IMR-90 (cell line): Measurements from ENCODE around the gene KCNIP3. TPM values are rescaled to one million over a fixed set of nuclear protein-coding genes. Genes with fewer than 3 reads are reported as not detected.

Experiments used
- ATAC-seq: fragments of 200-7000 bp; cut with Tn5 transposase; 2 replicates; pipeline ENCODE4 v1.9.1; 2020; ENCODE audit warnings: low read depth, mild to moderate bottlenecking, moderate library complexity
- BruUV-seq: library from RNA; stranded (reverse); fragments of 400-500 nt; replicated peaks from 2 replicates; lab custom pipeline; 2021; lab: Mats Ljungman, UMichigan
- CTCF ChIA-PET: fragments of 300-600 bp; formaldehyde crosslinking; extraction: SDS; loops from one replicate; lab custom pipeline; 2021; ENCODE audit warnings: antibody characterized with exemption; lab: Yijun Ruan, JAX
- POLR2A ChIA-PET: fragments of 300-600 bp; sonication (Branson Sonifier 250); formaldehyde crosslinking; loops from one replicate; lab custom pipeline; 2022; ENCODE audit warnings: antibody characterized with exemption; ENCODE audit not compliant: unreplicated experiment; lab: Charles Lee
- DNase-seq: peaks from one replicate; pipeline ENCODE4 v3.0.0; 2013
- H2AFZ ChIP-seq: replicated peaks from 2 replicates; pipeline ENCODE3; 2013; ENCODE audit warnings: low read length, mild to moderate bottlenecking; ENCODE audit not compliant: poor library complexity
- H2AK5ac ChIP-seq: 2 replicates; pipeline ENCODE4 v1.6.1; 2013; ENCODE audit warnings: low read depth, low read length, inconsistent platforms
- H2AK9ac ChIP-seq: replicated peaks from 2 replicates; pipeline ENCODE3; 2013; ENCODE audit warnings: mild to moderate bottlenecking, low read depth, low read length, moderate library complexity; ENCODE audit not compliant: poor library complexity
- H2BK120ac ChIP-seq: 2 replicates; pipeline ENCODE4 v1.6.1; 2013; ENCODE audit warnings: low read depth, low read length, inconsistent platforms
- H2BK15ac ChIP-seq: 3 replicates; pipeline ENCODE4 v1.6.1; 2013; ENCODE audit warnings: low read depth, low read length, inconsistent platforms
- H2BK20ac ChIP-seq: 2 replicates; pipeline ENCODE4 v1.6.1; 2013; ENCODE audit warnings: low read depth, mild to moderate bottlenecking, inconsistent platforms, low read length, moderate library complexity
- H2BK5ac ChIP-seq: 2 replicates; pipeline ENCODE4 v1.6.1; 2013; ENCODE audit warnings: mild to moderate bottlenecking, low read depth, low read length, inconsistent platforms; ENCODE audit not compliant: poor library complexity, severe bottlenecking
- H3K14ac ChIP-seq: replicated peaks from 2 replicates; pipeline ENCODE4 v1.6.1; 2013; ENCODE audit warnings: low read depth, low read length, inconsistent platforms
- H3K18ac ChIP-seq: 2 replicates; pipeline ENCODE4 v1.6.1; 2013; ENCODE audit warnings: low read depth, low read length, control low read depth
- H3K23ac ChIP-seq: 2 replicates; pipeline ENCODE4 v1.6.1; 2013; ENCODE audit warnings: low read depth, low read length, inconsistent platforms
- H3K27ac ChIP-seq: 2 replicates; pipeline ENCODE4 v1.5.1; 2013; ENCODE audit warnings: mild to moderate bottlenecking, control low read depth, low read length; ENCODE audit not compliant: insufficient read depth
- H3K27me3 ChIP-seq: 2 replicates; pipeline ENCODE4 v1.6.1; 2013; ENCODE audit warnings: low read length; ENCODE audit not compliant: control insufficient read depth, insufficient read depth
- H3K36me3 ChIP-seq: 2 replicates; pipeline ENCODE4 v1.6.1; 2013; ENCODE audit warnings: low read length, mixed read lengths; ENCODE audit not compliant: control insufficient read depth, insufficient read depth
- H3K4ac ChIP-seq: 2 replicates; pipeline ENCODE4 v1.6.1; 2013; ENCODE audit warnings: low read depth, low read length, inconsistent platforms
- H3K4me1 ChIP-seq: 2 replicates; pipeline ENCODE4 v1.6.1; 2013; ENCODE audit warnings: low read length, mixed read lengths; ENCODE audit not compliant: control insufficient read depth, insufficient read depth
- H3K4me2 ChIP-seq: 2 replicates; pipeline ENCODE4 v1.6.1; 2013; ENCODE audit warnings: low read depth, mild to moderate bottlenecking, control low read depth, low read length, moderate library complexity
- H3K4me3 ChIP-seq: 2 replicates; pipeline ENCODE4 v1.5.1; 2013; ENCODE audit warnings: low read depth, mild to moderate bottlenecking, control low read depth, low read length, moderate library complexity; ENCODE audit not compliant: insufficient read depth
- H3K56ac ChIP-seq: 2 replicates; pipeline ENCODE4 v1.6.1; 2013; ENCODE audit warnings: low read length, inconsistent platforms; ENCODE audit not compliant: insufficient read depth; ENCODE audit errors: extremely low read depth
- H3K79me1 ChIP-seq, 2 experiments: 2 replicates each; pipeline ENCODE4 v1.6.1; 2013; ENCODE audit warnings: low read length in 2 of 2, inconsistent platforms in 1 of 2, low read depth in 1 of 2
- H3K9ac ChIP-seq: 2 replicates; pipeline ENCODE4 v1.6.1; 2013; ENCODE audit warnings: low read depth, low read length, control low read depth
- H3K9me1 ChIP-seq: 2 replicates; pipeline ENCODE4 v1.6.1; 2013; ENCODE audit warnings: low read length, inconsistent platforms; ENCODE audit not compliant: insufficient read depth
- H3K9me3 ChIP-seq: 2 replicates; pipeline ENCODE4 v1.6.1; 2013; ENCODE audit warnings: low read length; ENCODE audit not compliant: control insufficient read depth, insufficient read depth
- H4K20me1 ChIP-seq: 2 replicates; pipeline ENCODE4 v1.6.1; 2013; ENCODE audit warnings: low read length, inconsistent platforms; ENCODE audit not compliant: insufficient read depth
- H4K5ac ChIP-seq: 2 replicates; pipeline ENCODE4 v1.6.1; 2013; ENCODE audit warnings: mild to moderate bottlenecking, low read depth, low read length, control low read depth
- H4K8ac ChIP-seq, 2 experiments: 2 replicates each; pipeline ENCODE4 v1.6.1; 2013; ENCODE audit warnings: low read depth in 2 of 2, low read length in 2 of 2, control low read depth in 1 of 2, inconsistent platforms in 1 of 2
- H4K91ac ChIP-seq: 2 replicates; pipeline ENCODE4 v1.6.1; 2013; ENCODE audit warnings: low read depth, low read length, inconsistent platforms; ENCODE audit not compliant: insufficient read depth
- MXI1 ChIP-seq: IDR thresholded peaks from 2 replicates; pipeline ENCODE4 v1.6.1; 2012; ENCODE audit warnings: low read depth, mild to moderate bottlenecking, low read length, moderate library complexity, borderline replicate concordance
- WGBS, 2 experiments: methylation state at CpG; one replicate each; pipeline versions ENCODE4 v1.1.5 to v1.1.7; 2013; ENCODE audit warnings: missing lambda C conversion rate in 2 of 2; ENCODE audit not compliant: insufficient read length in 1 of 2; ENCODE audit errors: extremely low coverage in 2 of 2; 5-methylcytosine and 5-hydroxymethylcytosine counted together
- dilution Hi-C: fragments of 300-500 bp; cut with HindIII; formaldehyde crosslinking; loops from one replicate; pipeline ENCODE4 v1.14.3; 2018; ENCODE audit warnings: low sequenced_read_pairs; ENCODE audit not compliant: unreplicated experiment
- in situ Hi-C: fragments of 300-500 bp; cut with MboI; formaldehyde crosslinking; loops from 3 replicates; pipeline ENCODE4 v1.14.3; 2019; ENCODE audit warnings: low sequenced_read_pairs, inconsistent platforms, mixed read lengths
- intact Hi-C: fragments of 100-400 bp; cut with micrococcal nuclease; formaldehyde crosslinking; loops from 2 replicates; pipeline ENCODE4 v1.10.0; 2022
- polyA plus RNA-seq, 3 experiments: library from polyadenylated mRNA; depleted of rRNA; stranded (reverse); fragments of >200 nt; gene quantifications; 2 replicates each; pipeline ENCODE4 v1.2.3, GENCODE V29; 2012; ENCODE audit warnings: low replicate concordance in 1 of 3
- total RNA-seq: library from RNA; depleted of rRNA; stranded (reverse); fragments of >200 nt; gene quantifications from 2 replicates; pipeline ENCODE4 v1.2.3, GENCODE V29; 2012

The KCNIP3 gene
- total and polyA plus RNA-seq, 2 of the 4 experiments (the other 2 are of a cell fraction): 0.72 to 1.4 TPM

DNA sequence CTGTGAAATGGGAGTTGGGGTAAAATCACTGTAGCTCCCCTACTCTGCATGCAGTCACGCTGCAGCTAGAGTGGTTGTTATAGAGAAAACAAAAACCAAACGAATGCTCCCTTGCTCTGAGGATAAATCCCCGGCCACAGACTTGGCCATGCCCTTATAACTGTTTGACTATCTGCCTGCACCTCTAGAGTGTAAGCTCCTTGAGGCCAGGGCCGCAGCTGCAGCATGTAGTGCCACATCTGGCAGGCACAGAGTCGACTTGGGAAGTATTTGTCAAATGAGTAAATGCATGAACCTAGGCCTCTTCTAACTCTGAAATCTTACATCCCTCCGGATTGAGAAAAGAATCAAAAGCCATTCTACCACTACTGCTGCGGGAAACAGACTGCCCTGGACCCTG lies 35.9 kb downstream of the KCNIP3 start:
- Histone ChIP-seq H3K56ac (no peak overlapping the region), H3K79me1 (no peaks in the 10 kb centered on the region), H2BK120ac (no peak overlapping the region), H3K9ac (no peak overlapping the region), H2BK15ac (no peak overlapping the region), H2BK20ac (no peak overlapping the region), H3K27me3 (peaks cover 3% of the 10 kb centered on the region), H3K4me1 (peaks cover 14% of the 10 kb centered on the region), H2BK5ac (no peak overlapping the region), H3K9me3 (no peaks in the 10 kb centered on the region; the same call in 1 of the 2 replicates), H3K36me3 (no peaks in the 10 kb centered on the region), H4K91ac (no peak overlapping the region), H3K9me1 (peaks cover 3% of the 10 kb centered on the region; the same call in 1 of the 2 replicates), H3K4me3 (no peak overlapping the region), H2AK5ac (no peak overlapping the region), H3K27ac (no peak overlapping the region), H3K14ac (no peak overlapping the region), H2AK9ac (no peak overlapping the region), H4K20me1 (no peaks in the 10 kb centered on the region), H3K4ac (no peak overlapping the region), H3K4me2 (no peak overlapping the region), H4K8ac (no peak overlapping the region), H3K18ac (no peak overlapping the region), H4K5ac (no peak overlapping the region), H2AFZ (peak overlapping the region; percentile 1), H3K23ac (no peak overlapping the region)
- ATAC-seq (no peak), DNase-seq (no peak)
- intact Hi-C loops (no loop called here), in situ Hi-C loops (no loop called here), dilution Hi-C loops (no loop called here)
- ChIA-PET CTCF (interaction anchor here (2.3 kb wide), 1 partner anchor 101 kb away, joined by 10 read pairs; no protein-coding TSS in a partner anchor), POLR2A (no interaction called here)
- TF ChIP-seq MXI1: no peak
- no TSS peak for BruUV-seq
- no CpG with 5 or more reads among the region's 7 CpGs for WGBS, 2 experiments
